HEK293T (cell line): ENCODE measurements around the gene TMCC2.

Experiments used
- CTCF ChIA-PET: fragments of 350-600 bp; formaldehyde crosslinking; extraction: SDS; loops from one replicate; lab custom pipeline; 2021; ENCODE audit warnings: antibody characterized with exemption, inconsistent platforms; lab: Yijun Ruan, JAX
- POLR2A ChIA-PET: fragments of 350-600 bp; formaldehyde crosslinking; extraction: SDS; loops from one replicate; lab custom pipeline; 2020; ENCODE audit warnings: antibody characterized with exemption, inconsistent platforms; lab: Yijun Ruan, JAX
- DNase-seq: peaks from one replicate; pipeline ENCODE4 v3.0.0; 2012; ENCODE audit warnings: mixed read lengths; ENCODE audit errors: extremely low spot score
- ARNT ChIP-seq: fragments of 450-650 bp; IDR thresholded peaks from 2 replicates; pipeline ENCODE4 v1.6.1; 2017; ENCODE audit warnings: mild to moderate bottlenecking
- BHLHE40 ChIP-seq: fragments of 450-650 bp; IDR thresholded peaks from 2 replicates; pipeline ENCODE4 v1.6.1; 2016; ENCODE audit warnings: mild to moderate bottlenecking, moderate library complexity, borderline replicate concordance
- CTBP1 ChIP-seq: fragments of 450-650 bp; IDR thresholded peaks from 2 replicates; pipeline ENCODE4 v1.6.1; 2016; ENCODE audit warnings: borderline replicate concordance
- ELF4 ChIP-seq: fragments of 450-650 bp; IDR thresholded peaks from 2 replicates; pipeline ENCODE4 v1.6.1; 2017; ENCODE audit warnings: antibody characterized with exemption
- FOXA1 ChIP-seq: fragments of 450-650 bp; IDR thresholded peaks from 2 replicates; pipeline ENCODE4 v1.6.1; 2016; ENCODE audit warnings: mild to moderate bottlenecking
- FOXK2 ChIP-seq: fragments of 450-650 bp; IDR thresholded peaks from 2 replicates; pipeline ENCODE4 v1.6.1; 2016; ENCODE audit warnings: mild to moderate bottlenecking
- FOXM1 ChIP-seq: fragments of 450-650 bp; IDR thresholded peaks from 2 replicates; pipeline ENCODE4 v1.6.1; 2017; ENCODE audit warnings: mild to moderate bottlenecking, borderline replicate concordance
- HDGF ChIP-seq: fragments of 450-650 bp; IDR thresholded peaks from 2 replicates; pipeline ENCODE4 v1.6.1; 2017; ENCODE audit warnings: antibody characterized with exemption, borderline replicate concordance
- L3MBTL2 ChIP-seq: fragments of 450-650 bp; conservative IDR thresholded peaks from 2 replicates; pipeline ENCODE4 v1.6.1; 2016; ENCODE audit warnings: mild to moderate bottlenecking
- LEF1 ChIP-seq: fragments of 450-650 bp; IDR thresholded peaks from 2 replicates; pipeline ENCODE4 v1.6.1; 2017; ENCODE audit warnings: mild to moderate bottlenecking, borderline replicate concordance
- NFRKB ChIP-seq: fragments of 450-650 bp; IDR thresholded peaks from 2 replicates; pipeline ENCODE4 v1.6.1; 2016; ENCODE audit warnings: mild to moderate bottlenecking, moderate library complexity
- SP1 ChIP-seq: fragments of 450-650 bp; IDR thresholded peaks from 2 replicates; pipeline ENCODE4 v1.6.1; 2017
- SUZ12 ChIP-seq: fragments of 450-650 bp; IDR thresholded peaks from 2 replicates; pipeline ENCODE4 v1.6.1; 2016; ENCODE audit warnings: mild to moderate bottlenecking
- TARDBP ChIP-seq: fragments of 450-650 bp; IDR thresholded peaks from 2 replicates; pipeline ENCODE4 v1.6.1; 2016
- ZNF384 ChIP-seq: fragments of 450-650 bp; IDR thresholded peaks from 2 replicates; pipeline ENCODE4 v1.6.1; 2016
- TF ChIP-seq, protein P1 (sequence below): fragments of 450-650 bp; IDR thresholded peaks from 2 replicates; pipeline ENCODE4 v1.6.1; 2016

Gene TMCC2

DNA sequence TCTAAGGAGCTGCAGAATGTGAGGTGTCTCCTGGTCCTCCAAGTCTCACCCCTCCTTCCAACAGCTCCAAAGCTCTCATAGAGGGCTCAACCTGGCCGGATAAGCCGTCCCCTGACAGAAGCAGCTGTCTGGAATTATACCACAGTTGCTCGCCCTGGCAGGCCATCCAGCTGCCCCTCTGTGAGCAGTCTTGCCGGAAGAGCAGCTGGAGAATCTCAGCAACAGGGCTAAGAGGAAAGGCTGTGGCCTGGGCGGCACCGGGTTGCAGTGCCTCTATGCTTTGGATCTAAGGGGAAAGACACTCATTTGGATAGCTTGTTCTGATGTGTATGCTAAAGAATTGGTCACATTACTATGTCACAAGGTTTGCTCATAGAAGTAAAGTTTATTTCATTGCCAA is 12.4 kb downstream of the TMCC2 start:
- no peak for TF ChIP-seq SP1
- TF ChIP-seq CTBP1 = no peak
- no peak for TF ChIP-seq L3MBTL2
- DNase-seq = no peak
- POLR2A ChIA-PET = interaction anchor here (2.4 kb wide), 1 partner anchor 10 kb away, joined by 8 read pairs; no protein-coding TSS in a partner anchor
- CTCF ChIA-PET = interaction anchor here (0.6 to 1.4 kb wide), 2 partner anchors 11 to 117 kb away, joined by 4 read pairs; no protein-coding TSS in a partner anchor

DNA sequence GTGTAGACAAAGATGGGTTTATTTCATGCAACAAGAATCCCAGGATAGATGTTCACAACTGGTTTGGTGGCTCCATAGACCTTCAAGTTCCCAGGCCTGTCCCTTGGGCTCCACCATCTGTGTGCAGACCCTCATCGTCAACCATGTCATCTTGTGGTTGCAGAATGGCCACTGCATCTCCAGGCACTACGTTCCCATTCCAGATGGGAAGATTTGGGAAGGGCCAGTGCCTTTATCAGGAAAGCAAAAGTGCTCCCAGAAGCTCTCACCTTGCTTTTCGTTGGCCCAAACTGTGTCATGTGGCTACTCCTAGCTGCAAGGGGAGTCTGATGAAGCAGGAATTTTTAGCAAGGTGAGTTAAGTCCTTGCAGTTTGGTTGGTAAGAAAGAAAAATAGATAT is 12.8 kb downstream of the TMCC2 start:
- DNase-seq = no peak
- TF ChIP-seq SUZ12 = no peak
- no peak for TF ChIP-seq FOXA1
- TF ChIP-seq SP1 = no peak
- TF ChIP-seq L3MBTL2 = no peak
- TF ChIP-seq LEF1 = no peak
- no peak for TF ChIP-seq NFRKB
- TF ChIP-seq ZNF384 = no peak
- TF ChIP-seq ELF4 = no peak
- no peak for TF ChIP-seq FOXM1
- no peak for TF ChIP-seq TARDBP
- TF ChIP-seq FOXK2 = no peak
- TF ChIP-seq BHLHE40 = no peak
- no peak for TF ChIP-seq HDGF
- ChIA-PET POLR2A (no interaction called here), CTCF (no interaction called here)

DNA sequence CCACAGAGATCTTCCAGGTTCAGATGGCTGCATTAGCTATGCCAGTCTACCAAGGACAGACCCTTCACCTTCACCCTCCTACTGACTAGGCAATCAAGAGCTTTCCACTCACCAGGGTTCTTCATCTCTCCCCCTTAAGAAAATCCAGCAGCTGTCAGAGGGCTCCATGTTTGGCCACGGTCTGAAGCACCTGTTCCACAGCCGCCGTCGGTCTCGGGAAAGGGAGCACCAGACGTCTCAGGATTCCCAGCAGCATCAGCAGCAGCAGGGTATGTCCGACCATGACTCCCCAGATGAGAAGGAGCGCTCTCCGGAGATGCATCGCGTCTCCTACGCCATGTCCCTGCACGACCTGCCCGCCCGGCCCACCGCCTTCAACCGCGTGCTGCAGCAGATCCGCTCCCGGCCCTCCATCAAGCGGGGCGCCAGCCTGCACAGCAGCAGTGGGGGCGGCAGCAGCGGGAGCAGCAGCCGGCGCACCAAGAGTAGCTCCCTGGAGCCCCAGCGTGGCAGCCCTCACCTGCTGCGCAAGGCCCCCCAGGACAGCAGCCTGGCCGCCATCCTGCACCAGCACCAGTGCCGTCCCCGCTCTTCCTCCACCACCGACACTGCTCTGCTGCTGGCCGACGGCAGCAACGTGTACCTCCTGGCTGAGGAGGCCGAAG is 13.8 kb downstream of the TMCC2 start:
- ChIA-PET POLR2A (no interaction called here), CTCF (no interaction called here)
- no peak for DNase-seq
- TF ChIP-seq LEF1 (no peak), CTBP1 (no peak), L3MBTL2 (no peak), NFRKB (no peak), HDGF (no peak), FOXM1 (no peak), SUZ12 (no peak), ELF4 (no peak), FOXA1 (no peak), ZNF384 (no peak), BHLHE40 (no peak)

DNA sequence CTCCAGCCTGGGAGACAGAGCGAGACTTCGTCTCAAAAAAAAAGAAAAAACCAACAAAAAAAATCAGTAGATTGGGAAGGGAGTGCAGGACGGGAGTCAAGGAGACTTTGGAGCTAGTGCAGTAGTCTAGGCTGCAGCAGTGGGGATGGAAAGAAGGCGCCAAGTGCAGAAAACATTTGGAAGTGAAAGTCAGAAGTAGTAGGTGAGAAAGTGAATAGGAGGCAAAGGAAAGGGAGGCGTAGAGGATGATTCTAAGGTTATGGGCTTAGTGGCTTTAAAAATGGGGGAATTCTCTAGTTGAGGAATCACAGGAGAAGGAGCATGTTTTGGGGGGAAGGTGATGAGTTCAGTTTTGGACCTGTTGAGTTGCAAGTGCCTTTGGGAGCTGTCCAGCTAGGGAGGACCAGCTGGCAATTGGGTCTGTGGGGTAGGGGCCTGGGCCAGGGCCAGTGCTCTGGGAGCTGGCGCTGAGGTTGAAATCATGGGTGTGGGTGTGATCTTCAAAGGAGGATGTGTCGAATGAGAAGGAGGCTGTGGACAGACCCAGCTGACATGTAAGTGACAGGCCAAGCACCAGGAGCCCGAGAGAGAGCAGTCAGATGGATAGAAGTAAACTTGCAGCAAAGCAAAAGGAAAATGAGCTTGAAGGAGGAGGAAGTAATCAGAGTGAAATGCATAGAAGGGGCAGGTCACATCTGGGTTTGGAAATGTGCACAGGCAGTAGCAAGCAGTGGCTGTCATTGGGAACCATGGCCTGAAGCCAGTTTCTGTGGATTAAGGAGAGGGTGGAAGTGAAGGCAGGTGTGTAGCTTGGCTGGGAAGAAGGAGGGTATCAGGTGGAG is 15.8 kb downstream of the TMCC2 start:
- CTCF ChIA-PET = no interaction called here
- no peak for TF ChIP-seq BHLHE40
- TF ChIP-seq TARDBP = no peak
- TF ChIP-seq HDGF = no peak
- TF ChIP-seq LEF1 = no peak
- TF ChIP-seq L3MBTL2 = no peak
- TF ChIP-seq, protein P1, sequence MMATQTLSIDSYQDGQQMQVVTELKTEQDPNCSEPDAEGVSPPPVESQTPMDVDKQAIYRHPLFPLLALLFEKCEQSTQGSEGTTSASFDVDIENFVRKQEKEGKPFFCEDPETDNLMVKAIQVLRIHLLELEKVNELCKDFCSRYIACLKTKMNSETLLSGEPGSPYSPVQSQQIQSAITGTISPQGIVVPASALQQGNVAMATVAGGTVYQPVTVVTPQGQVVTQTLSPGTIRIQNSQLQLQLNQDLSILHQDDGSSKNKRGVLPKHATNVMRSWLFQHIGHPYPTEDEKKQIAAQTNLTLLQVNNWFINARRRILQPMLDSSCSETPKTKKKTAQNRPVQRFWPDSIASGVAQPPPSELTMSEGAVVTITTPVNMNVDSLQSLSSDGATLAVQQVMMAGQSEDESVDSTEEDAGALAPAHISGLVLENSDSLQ = no peak
- no peak for TF ChIP-seq SP1
- TF ChIP-seq ELF4 = no peak
- TF ChIP-seq SUZ12 = no peak
- TF ChIP-seq CTBP1 = no peak
- no peak for TF ChIP-seq FOXK2
- TF ChIP-seq ZNF384 = no peak
- no peak for TF ChIP-seq NFRKB
- DNase-seq = no peak
- POLR2A ChIA-PET = interaction anchor here (1.3 to 1.7 kb wide), 2 partner anchors 15 to 16 kb away, joined by 3 to 8 read pairs; partner anchors contain the start of gene TMCC2

DNA sequence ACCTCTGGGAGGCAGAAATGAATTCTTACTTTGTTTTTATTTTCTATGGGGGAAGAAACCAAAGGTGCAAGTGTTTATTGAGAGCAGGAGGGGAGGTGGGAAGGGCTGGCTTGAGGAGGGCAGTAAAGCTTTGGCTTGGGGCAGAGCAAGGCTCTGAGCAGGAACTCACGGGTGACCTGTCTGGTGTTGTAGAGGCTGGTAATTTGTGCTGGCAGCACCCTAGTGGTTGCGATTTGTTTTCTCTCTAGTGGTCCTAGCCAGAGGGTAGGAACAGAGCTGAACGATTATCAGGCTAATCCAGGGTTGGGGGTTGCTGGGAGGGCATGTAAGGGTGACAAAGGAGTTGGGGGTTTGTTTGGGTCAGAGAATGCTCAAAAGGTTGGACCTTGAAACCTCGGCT is 16.6 kb downstream of the TMCC2 start:
- ChIA-PET POLR2A (interaction anchor here (1.3 kb wide), 1 partner anchor 16 kb away, joined by 3 read pairs; the partner anchor contains the start of gene TMCC2), CTCF (interaction anchor here (1.3 kb wide), 1 partner anchor 11 kb away, joined by 5 read pairs; no protein-coding TSS in a partner anchor)
- no peak for DNase-seq
- no peak for TF ChIP-seq NFRKB
- TF ChIP-seq CTBP1 = no peak
- TF ChIP-seq ZNF384 = no peak
- TF ChIP-seq LEF1 = no peak
- no peak for TF ChIP-seq ARNT
- no peak for TF ChIP-seq SUZ12
- TF ChIP-seq L3MBTL2 = no peak

DNA sequence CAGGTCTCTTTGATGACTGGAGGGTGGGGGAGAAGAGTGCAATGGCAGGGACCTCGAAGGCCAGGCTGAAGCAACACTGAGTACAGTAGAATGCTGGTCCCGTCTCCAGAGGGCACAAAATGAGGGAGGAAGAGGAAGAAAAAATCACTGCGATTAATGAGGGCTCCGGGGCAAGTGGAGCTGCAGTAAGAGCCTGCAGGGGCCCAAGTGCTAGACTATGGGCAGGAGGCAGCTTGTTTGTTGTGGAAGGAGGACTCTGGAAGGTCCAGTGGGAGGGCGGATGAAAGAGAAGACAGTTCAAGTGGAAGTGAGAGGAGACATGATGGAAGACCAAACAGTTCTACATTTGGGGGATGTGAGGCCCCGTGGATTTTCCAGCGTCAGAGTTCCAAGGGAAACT is 17.4 kb downstream of the TMCC2 start:
- TF ChIP-seq L3MBTL2 (no peak), ZNF384 (no peak), TARDBP (no peak), FOXM1 (no peak), SP1 (no peak), ELF4 (no peak), CTBP1 (no peak), FOXA1 (no peak), ARNT (no peak), HDGF (no peak), FOXK2 (no peak), NFRKB (no peak), SUZ12 (no peak)
- ChIA-PET CTCF (interaction anchor here (1.3 kb wide), 1 partner anchor 12 kb away, joined by 5 read pairs; no protein-coding TSS in a partner anchor), POLR2A (interaction anchor here (1.3 kb wide), 1 partner anchor 17 kb away, joined by 3 read pairs; the partner anchor contains the start of gene TMCC2)
- no peak for DNase-seq
